NCI-H460 (cell line): Measurements from ENCODE around the gene CDYL2. TPM values are rescaled to one million over a fixed set of nuclear protein-coding genes. Genes with fewer than 3 reads are reported as not detected.
"Not testable (repeated sequence)": the region's sequence is repeated elsewhere in the genome, so short reads cannot be mapped to it uniquely, and the experiment has no call there.

Experiments
- DNase-seq: peaks from one replicate; pipeline ENCODE4 v3.0.0-alpha.2; 2016; ENCODE audit warnings: low read depth; ENCODE audit errors: extremely low read depth
- total RNA-seq: library from RNA; depleted of rRNA; stranded (reverse); fragments of >200 nt; shearing (Covaris generic); gene quantifications from 2 replicates; pipeline ENCODE4 v1.2.3, GENCODE V29; 2014

The CDYL2 gene
- total RNA-seq, 1 experiment from 2014 or later, result 0.25 TPM

GRCh38 chr16:80751167-80751566, 53.2 kb downstream of the CDYL2 start:
- DNase-seq, result no peak

- DNase-seq, result no peak
Measured at GRCh38 chr16:80746231-80746630, 58.2 kb downstream of the CDYL2 start.

DNA sequence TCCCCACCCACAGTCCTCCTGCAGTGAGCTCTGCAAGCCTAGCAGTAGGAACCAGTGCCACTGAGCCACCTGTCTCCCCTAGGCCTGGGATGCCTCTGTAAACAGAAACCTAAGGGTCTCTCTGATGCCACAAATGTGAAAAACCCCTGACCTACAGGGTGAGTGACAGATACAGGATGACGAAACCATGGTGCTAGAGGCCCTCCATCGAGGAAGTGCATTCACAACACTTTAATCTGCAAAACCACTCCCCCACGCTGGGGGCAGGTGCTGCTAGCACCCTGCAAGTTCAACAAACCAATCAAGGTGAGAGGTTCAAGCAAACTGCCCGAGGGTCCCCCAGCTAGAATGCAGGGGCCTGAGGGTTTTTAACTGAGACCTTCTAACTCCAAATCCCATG, 59.5 kb downstream of the CDYL2 start:
- no peak for DNase-seq

DNA sequence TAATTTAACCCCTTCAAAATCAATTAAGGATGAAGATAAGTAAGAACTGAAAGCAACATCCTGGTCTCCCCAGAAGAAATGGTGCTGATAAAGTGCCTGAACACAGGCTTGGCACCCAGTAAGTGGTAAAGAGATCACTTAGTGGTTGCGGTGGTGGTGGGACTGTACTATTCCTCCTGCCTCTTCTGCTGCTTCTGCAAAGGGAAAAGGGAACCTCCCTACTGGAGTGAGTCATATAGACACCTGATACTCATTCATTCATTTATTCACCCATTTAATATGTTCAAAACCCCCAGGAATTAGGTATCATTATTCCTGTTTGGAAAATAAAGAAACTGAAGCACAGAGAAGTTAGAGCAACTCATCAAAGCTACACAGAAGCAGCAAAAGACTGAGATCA, 60.6 kb downstream of the CDYL2 start:
- no peak for DNase-seq

- no peak for DNase-seq
Measured at GRCh38 chr16:80743273-80743672, 61.1 kb downstream of the CDYL2 start.

- DNase-seq, result no peak
Measured at GRCh38 chr16:80742331-80742730, 62.1 kb downstream of the CDYL2 start.

DNA sequence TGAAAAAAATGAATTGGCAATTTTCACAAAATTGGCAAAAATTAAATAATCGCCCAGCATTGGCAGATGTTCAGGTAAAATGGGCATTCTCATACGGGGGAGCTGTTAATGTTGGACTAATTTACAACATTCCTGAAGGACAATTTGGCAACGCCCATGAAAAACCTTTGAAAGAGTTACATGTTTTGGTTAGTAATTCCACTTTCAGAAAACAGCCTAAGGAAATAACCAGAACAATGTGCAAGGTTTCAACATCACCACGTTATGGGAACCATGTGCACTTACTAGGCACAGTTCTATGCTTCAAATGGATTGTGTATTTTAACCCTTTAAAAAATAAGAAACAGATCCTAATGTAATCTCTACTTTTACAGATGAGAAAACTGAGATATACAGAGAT, 62.7 kb downstream of the CDYL2 start:
- no peak for DNase-seq

DNA sequence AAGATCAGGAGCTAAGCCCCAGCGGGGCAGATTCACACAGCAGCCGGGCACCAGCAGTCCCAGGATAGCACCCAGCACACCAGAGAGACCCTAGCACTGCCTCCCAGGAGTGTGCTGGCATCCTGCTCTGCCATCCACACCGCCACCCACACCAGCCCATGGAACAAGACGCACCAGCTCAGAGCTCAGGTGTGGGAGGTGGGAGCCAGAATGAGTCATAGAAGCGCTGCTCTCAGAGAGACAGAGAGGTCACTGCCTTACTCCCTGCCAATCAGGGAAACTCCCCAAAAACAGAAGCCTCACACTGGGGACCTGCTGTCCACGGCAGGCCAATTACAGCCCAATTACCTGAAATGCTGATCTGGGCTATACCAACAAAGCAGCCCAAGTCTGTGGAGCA, 64.9 kb downstream of the CDYL2 start:
- DNase-seq, result no peak

DNA sequence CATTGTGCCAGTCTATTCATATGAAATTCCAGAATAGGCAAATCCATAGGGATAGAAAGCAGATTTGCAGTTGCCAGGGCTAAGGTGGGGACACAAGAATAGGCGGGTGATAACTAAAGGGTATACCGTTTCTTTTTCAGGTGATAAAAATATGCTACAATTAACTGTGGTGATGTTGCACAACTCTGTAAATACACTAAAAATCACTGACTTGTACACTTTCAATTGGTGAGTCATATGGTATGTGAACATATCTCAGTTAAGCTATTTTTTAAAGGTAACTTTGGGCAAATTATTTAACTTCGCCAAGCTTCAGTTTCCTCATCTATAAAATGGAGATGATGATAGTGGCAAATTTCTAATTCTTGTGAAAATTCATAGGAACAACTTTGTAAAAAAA, 65.9 kb downstream of the CDYL2 start:
- DNase-seq, result no peak

GRCh38 chr16:80735846-80736245, 68.6 kb downstream of the CDYL2 start:
- no peak for DNase-seq

DNA sequence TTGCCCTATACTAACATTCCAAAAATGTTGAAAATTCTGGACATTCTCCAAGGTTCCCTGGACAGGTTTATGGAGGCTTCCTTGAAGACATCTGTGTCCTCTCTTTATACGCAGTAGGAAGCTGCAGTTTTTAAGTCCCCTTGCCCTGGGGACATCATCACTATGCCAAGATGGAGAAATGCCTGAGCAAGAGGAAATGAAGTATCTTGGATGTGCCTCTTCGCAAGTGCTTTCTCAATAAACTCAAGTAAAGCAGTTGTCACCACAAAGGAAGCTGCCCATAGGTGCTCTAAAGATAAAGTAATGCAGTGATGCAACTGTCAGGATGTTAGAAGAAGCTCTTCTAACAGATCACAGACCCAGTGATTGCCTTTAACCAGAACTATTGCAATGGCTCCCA, 71.0 kb downstream of the CDYL2 start:
- DNase-seq, result no peak

DNA sequence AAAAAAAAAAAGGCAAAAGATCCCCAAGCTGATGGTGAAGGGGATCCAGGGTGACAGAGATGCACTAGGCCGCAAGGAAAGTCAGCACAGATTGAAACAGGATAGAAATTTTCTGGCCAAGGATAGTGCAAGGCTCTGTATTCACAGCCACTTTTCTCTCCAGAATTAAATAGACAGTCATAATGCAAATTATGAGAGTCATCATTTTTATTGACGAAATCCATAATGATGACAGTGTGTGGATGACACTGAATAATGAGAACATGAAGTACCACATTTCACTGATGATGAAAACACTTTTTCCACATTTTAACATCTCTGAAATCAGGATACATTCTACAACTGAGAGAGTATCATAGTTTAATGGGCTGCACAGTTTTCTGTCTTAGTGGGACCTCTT, 72.5 kb downstream of the CDYL2 start:
- DNase-seq, result no peak

- not testable (repeated sequence) for DNase-seq
Measured at GRCh38 chr16:80727066-80727763, 77.2 kb downstream of the CDYL2 start.

DNA sequence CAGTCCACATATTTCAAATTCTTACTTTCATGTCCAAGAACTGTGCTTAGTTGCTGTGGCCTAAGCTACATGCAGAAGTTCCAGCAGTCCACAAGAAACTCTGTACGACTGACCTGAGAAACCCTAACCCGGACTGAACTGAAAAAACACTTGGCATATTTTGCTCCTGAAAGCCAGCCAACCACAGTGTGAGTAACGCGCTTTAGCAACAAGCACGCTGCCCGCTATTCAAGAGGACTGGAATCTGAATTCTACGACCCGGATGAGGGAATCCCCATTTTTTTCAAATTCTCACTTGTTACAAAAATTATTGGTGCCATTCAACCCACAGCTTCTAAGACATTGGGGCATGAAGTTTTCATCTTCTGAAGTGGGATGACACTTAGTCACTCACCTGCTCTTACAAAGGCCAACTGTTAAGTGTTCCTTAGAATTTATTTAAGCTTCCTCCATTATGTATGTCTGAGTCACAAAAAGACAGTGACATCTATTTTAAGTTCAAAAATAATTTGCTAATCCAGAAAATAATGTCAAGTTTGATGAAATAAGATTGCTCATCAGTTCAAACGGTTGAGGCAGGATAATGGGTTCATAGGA, 78.7 kb downstream of the CDYL2 start:
- no peak for DNase-seq

GRCh38 chr16:80723981-80724380, 80.4 kb downstream of the CDYL2 start:
- no peak for DNase-seq

DNA sequence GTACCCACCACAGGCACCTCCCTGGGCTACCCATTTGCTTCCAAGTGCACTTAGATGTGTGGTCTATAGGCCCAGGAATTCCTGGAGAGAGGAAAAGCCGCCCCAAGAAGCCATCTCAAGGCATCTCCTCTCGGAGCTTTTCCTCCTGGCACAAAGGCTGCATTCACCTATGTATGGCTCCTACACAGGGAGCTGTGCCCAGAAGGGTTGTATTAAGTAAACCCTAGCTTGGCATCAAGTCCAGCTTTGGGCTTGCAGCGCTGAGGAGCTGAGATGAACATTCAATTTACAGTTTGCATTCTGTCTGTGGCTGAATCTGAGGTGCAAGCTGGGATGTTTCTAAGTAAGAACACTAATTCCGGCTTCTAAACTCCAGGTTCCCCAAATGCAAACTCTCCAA, 81.3 kb downstream of the CDYL2 start:
- no peak for DNase-seq

DNA sequence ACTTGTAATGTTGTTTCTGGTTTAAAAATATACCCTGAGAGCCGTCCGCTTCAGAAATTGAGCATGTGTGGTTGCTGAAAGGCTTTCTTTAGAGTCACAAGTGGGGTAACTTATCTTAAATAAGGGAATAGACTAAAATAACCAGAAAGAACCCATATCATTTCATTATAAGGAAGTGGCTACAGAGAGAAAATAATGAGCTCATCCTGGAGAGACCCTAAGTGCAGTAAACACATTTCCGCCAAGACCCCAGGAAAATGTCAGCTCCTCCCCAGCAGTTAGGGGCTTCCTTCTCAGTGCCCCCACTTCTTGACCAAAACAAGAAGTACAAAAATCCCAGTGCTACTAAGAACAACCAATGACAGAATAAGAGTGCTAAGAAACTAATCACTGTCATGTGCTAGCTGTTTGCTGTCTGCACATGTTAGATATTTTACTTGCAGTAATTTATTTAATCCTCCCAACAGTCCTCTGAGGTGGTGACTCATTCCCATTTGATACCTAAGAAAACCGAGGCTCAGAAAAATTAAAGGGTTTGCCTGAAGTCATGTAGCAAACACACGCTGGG, 83.5 kb downstream of the CDYL2 start:
- DNase-seq, result no peak

- no peak for DNase-seq
Measured at GRCh38 chr16:80719573-80719972, 84.8 kb downstream of the CDYL2 start.

DNA sequence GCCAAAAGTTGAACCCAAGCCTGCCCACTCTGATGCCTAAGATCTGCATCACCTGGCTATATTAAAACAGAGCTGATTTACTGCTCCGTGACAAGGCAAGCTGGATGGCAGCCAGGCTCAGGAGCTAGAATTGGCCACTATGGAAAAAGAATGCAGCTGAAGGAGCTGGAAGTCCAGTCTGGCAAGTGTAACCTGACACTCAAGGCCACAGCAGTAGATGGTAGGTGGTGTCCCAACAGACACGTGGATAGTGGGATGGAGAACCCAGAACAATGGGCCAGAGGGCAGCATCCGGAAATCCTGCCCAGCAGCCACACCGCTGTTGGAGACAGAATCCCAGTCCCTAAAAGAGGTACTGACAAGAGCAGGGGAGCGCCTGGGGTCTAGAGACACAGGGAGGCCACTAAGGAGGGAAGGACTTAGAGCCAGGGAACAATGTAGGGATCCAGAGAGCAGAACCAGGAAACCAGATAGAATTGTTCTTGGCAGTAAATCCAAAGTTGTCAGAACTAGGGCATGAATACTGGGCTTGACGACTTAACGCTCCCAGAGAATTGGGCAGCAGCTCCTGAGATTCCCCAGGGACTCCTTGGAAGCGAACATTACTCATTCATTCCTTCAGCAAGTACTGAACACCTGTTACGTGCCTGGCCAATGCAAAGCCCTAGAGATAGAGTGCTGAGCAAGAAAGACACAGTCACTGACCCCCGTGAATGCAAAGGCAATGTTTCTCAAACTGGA, 85.7 kb downstream of the CDYL2 start:
- DNase-seq, result no peak

- no peak for DNase-seq
Measured at GRCh38 chr16:80717611-80718010, 86.8 kb downstream of the CDYL2 start.

- no peak for DNase-seq
Measured at GRCh38 chr16:80716564-80717139, 87.7 kb downstream of the CDYL2 start.
